Stimulated activated CD8-positive, alpha-beta memory T cell treated with anti-CD3 and anti-CD28 coated beads, Interleukin-15, amount 100 ng/mL, for 1 hour (primary cell): ENCODE results near the gene FLVCR2.
"Not testable (repeated sequence)": the region's sequence is repeated elsewhere in the genome, so short reads cannot be mapped to it uniquely, and the experiment has no call there.

Source experiments
- DNase-seq: peaks from one replicate; pipeline ENCODE4 v3.0.0-alpha.2; 2020; ENCODE audit warnings: low read depth

Gene FLVCR2

GRCh38 chr14:75662966-75663365, 84.5 kb downstream of the FLVCR2 start:
- DNase-seq = no peak

GRCh38 chr14:75667099-75667765, 88.8 kb downstream of the FLVCR2 start:
- no peak for DNase-seq

- DNase-seq = no peak
Observed at GRCh38 chr14:75672605-75673192, 94.3 kb downstream of the FLVCR2 start.

- DNase-seq = no peak
Observed at GRCh38 chr14:75673345-75674035, 95.1 kb downstream of the FLVCR2 start.

GRCh38 chr14:75675265-75675960, 97.0 kb downstream of the FLVCR2 start:
- DNase-seq = no peak

GRCh38 chr14:75685910-75686309, 107.5 kb downstream of the FLVCR2 start:
- no peak for DNase-seq

GRCh38 chr14:75689012-75689411, 110.6 kb downstream of the FLVCR2 start:
- no peak for DNase-seq

GRCh38 chr14:75690010-75690409, 111.6 kb downstream of the FLVCR2 start:
- DNase-seq = no peak

GRCh38 chr14:75695025-75695424, 116.6 kb downstream of the FLVCR2 start:
- DNase-seq = not testable (repeated sequence)

- no peak for DNase-seq
Observed at GRCh38 chr14:75697386-75697785, 119.0 kb downstream of the FLVCR2 start.
